GM18870 (cell line): Measurements from ENCODE around the gene CENPP.

Source experiments
- ATAC-seq: cut with Tn5 transposase; IDR thresholded peaks from one replicate; pipeline ENCODE4 v1.9.1; 2021; ENCODE audit warnings: moderate library complexity; ENCODE audit not compliant: unreplicated experiment

Gene CENPP

GRCh38 chr9:92668746-92669526 is 343.2 kb downstream of the CENPP start:
- ATAC-seq = no peak

- ATAC-seq = no peak
Observed at GRCh38 chr9:92669527-92669889, 343.8 kb downstream of the CENPP start.
